Measurements from ENCODE around the gene CIITA. TPM values are rescaled to one million over a fixed set of nuclear protein-coding genes. Genes with fewer than 3 reads are reported as not detected.

Gene CIITA
- total and polyA plus RNA-seq, 10 of the 15 experiments (the other 5 are each of a cell fraction or from before 2014, with no cell fraction given), result 11.5 to 145 (median 49.7) TPM

DNA sequence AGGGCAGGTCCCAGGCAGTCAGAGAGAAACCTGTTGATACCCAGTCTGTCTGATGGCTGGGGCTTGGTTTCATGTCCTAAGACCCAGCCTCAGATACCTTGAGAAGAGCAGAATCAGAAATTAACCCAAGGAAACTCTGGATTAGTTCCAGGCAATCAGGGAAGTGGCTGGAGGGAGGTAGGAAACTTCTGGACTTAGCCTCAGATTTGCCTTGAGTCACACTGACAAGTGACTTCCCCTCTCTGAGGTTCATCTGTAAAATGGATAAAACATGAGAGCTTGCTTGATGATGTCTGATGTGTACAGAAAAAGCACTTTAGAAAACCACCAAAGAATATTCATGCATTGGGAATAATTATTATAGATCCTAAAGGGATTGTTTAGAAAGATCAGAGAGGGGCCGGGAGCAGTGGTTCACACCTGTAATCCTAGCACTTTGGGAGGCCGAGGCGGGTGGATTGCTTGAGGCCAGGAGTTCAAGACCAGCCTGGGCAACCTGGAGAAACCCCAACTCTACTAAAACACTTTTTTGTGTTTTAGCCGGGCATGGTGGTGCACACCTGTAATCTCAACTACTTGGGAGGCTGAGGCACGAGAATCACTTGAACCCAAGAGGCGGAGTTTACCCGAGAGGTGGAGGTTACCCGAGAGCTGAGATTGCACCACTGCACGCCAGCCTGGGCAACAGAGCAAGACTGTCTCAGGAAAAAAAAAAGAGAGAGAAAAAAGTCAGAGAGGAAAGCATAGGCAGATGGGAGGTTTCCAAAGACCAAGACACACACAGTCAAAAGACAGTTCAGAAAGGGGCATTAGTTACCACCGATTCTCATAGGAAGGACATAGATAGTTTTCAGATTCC, 3.8 kb downstream of the CIITA start (continued):
- TF ChIP-seq FOXK2 (IDR thresholded peaks at IDR 0.05) (no peak), TAF1 (IDR thresholded peaks at IDR 0.05; ENCODE audit: borderline replicate concordance, low read depth, low read length) (no peak), IRF4 (IDR thresholded peaks at IDR 0.05; ENCODE audit: low read depth, low read length) (0 out of 2 replicates have a peak, but pooled peaks have one; percentile 30), NBN (IDR thresholded peaks at IDR 0.05) (peak; percentile 33; the same call in 1 of the 2 replicates), EZH2 (IDR thresholded peaks at IDR 0.05; ENCODE audit: borderline replicate concordance, control insufficient read depth, low read depth, low read length) (no peak), RB1 (IDR thresholded peaks at IDR 0.05; ENCODE audit: borderline replicate concordance) (peak; percentile 58; the same call in 1 of the 2 replicates), ATF7 (IDR thresholded peaks at IDR 0.05; ENCODE audit: low read depth) (no peak), BRCA1 (IDR thresholded peaks at IDR 0.05; ENCODE audit: low read depth, low read length) (no peak), ETV6 (conservative IDR thresholded peaks at IDR 0.05 in 1 of 2, IDR thresholded peaks at IDR 0.05 in 1 of 2; ENCODE audit: borderline replicate concordance in 1 of 2, low read depth in 1 of 2) (peak in 1 of 2 experiments; percentile 41; a peak in 1 of 4 replicates), WRNIP1 (IDR thresholded peaks at IDR 0.05; ENCODE audit: borderline replicate concordance, low read depth, low read length) (0 out of 2 replicates have a peak, but pooled peaks have one; percentile 21), MEF2A (IDR thresholded peaks at IDR 0.05; ENCODE audit: insufficient read depth, low read depth, low read length) (0 out of 2 replicates have a peak, but pooled peaks have one; percentile 17), CBX5 (IDR thresholded peaks at IDR 0.05; ENCODE audit: low read depth) (no peak), NFYB (IDR thresholded peaks at IDR 0.05; ENCODE audit: insufficient read depth, low read depth, low read length) (no peak), ZNF217 (IDR thresholded peaks at IDR 0.05) (peak; percentile 72), BHLHE40 (IDR thresholded peaks at IDR 0.05; ENCODE audit: borderline replicate concordance in 1 of 2, low read depth in 2 of 2, low read length in 1 of 2) (peak; percentile 34 to 40; a peak in 2 of 4 replicates)
- TF ChIP-seq, protein P1, sequence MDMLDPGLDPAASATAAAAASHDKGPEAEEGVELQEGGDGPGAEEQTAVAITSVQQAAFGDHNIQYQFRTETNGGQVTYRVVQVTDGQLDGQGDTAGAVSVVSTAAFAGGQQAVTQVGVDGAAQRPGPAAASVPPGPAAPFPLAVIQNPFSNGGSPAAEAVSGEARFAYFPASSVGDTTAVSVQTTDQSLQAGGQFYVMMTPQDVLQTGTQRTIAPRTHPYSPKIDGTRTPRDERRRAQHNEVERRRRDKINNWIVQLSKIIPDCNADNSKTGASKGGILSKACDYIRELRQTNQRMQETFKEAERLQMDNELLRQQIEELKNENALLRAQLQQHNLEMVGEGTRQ (IDR thresholded peaks at IDR 0.05; ENCODE audit: borderline replicate concordance, low read depth, low read length), result no peak
- TF ChIP-seq, protein P2, sequence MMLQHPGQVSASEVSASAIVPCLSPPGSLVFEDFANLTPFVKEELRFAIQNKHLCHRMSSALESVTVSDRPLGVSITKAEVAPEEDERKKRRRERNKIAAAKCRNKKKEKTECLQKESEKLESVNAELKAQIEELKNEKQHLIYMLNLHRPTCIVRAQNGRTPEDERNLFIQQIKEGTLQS (IDR thresholded peaks at IDR 0.05; ENCODE audit: borderline replicate concordance, extremely low read depth, low read depth, low read length), result no peak
- TF ChIP-seq, protein P3, sequence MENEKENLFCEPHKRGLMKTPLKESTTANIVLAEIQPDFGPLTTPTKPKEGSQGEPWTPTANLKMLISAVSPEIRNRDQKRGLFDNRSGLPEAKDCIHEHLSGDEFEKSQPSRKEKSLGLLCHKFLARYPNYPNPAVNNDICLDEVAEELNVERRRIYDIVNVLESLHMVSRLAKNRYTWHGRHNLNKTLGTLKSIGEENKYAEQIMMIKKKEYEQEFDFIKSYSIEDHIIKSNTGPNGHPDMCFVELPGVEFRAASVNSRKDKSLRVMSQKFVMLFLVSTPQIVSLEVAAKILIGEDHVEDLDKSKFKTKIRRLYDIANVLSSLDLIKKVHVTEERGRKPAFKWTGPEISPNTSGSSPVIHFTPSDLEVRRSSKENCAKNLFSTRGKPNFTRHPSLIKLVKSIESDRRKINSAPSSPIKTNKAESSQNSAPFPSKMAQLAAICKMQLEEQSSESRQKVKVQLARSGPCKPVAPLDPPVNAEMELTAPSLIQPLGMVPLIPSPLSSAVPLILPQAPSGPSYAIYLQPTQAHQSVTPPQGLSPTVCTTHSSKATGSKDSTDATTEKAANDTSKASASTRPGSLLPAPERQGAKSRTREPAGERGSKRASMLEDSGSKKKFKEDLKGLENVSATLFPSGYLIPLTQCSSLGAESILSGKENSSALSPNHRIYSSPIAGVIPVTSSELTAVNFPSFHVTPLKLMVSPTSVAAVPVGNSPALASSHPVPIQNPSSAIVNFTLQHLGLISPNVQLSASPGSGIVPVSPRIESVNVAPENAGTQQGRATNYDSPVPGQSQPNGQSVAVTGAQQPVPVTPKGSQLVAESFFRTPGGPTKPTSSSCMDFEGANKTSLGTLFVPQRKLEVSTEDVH (IDR thresholded peaks at IDR 0.05; ENCODE audit: low read depth, partially characterized antibody), result no peak
- TF ChIP-seq, protein P4, sequence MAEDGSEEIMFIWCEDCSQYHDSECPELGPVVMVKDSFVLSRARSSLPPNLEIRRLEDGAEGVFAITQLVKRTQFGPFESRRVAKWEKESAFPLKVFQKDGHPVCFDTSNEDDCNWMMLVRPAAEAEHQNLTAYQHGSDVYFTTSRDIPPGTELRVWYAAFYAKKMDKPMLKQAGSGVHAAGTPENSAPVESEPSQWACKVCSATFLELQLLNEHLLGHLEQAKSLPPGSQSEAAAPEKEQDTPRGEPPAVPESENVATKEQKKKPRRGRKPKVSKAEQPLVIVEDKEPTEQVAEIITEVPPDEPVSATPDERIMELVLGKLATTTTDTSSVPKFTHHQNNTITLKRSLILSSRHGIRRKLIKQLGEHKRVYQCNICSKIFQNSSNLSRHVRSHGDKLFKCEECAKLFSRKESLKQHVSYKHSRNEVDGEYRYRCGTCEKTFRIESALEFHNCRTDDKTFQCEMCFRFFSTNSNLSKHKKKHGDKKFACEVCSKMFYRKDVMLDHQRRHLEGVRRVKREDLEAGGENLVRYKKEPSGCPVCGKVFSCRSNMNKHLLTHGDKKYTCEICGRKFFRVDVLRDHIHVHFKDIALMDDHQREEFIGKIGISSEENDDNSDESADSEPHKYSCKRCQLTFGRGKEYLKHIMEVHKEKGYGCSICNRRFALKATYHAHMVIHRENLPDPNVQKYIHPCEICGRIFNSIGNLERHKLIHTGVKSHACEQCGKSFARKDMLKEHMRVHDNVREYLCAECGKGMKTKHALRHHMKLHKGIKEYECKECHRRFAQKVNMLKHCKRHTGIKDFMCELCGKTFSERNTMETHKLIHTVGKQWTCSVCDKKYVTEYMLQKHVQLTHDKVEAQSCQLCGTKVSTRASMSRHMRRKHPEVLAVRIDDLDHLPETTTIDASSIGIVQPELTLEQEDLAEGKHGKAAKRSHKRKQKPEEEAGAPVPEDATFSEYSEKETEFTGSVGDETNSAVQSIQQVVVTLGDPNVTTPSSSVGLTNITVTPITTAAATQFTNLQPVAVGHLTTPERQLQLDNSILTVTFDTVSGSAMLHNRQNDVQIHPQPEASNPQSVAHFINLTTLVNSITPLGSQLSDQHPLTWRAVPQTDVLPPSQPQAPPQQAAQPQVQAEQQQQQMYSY (CRISPR knock-in tag; IDR thresholded peaks at IDR 0.05), result no peak
